Measurements from ENCODE around the gene COA8. TPM values are rescaled to one million over a fixed set of nuclear protein-coding genes. Genes with fewer than 3 reads are reported as not detected.

Gene COA8
- total and polyA plus RNA-seq, 2 of the 13 experiments (the other 11 are each of a cell fraction or from before 2014, with no cell fraction given): 10.9 to 25.1 TPM

DNA sequence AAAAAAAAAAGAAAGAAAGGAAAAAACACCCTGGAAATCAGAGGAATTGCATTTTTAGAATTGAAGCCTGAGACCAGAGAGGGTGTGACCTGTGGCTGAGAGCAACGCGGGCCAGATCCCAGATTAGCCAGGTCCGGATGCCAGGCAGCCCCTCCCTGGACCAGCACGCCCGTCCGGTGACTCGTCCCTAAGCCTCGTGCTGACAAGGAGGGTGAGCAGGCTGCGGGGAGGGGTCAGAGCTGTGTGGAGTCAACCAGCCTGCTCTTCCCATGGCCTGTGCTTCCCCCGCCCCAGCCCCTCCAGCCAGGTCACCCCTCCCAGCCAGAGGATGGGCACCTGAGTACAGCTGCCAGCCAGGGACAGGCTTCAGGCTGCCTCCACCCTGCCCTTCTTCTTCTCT, 62.1 kb downstream of the COA8 start (continued):
- TF ChIP-seq, protein P1, sequence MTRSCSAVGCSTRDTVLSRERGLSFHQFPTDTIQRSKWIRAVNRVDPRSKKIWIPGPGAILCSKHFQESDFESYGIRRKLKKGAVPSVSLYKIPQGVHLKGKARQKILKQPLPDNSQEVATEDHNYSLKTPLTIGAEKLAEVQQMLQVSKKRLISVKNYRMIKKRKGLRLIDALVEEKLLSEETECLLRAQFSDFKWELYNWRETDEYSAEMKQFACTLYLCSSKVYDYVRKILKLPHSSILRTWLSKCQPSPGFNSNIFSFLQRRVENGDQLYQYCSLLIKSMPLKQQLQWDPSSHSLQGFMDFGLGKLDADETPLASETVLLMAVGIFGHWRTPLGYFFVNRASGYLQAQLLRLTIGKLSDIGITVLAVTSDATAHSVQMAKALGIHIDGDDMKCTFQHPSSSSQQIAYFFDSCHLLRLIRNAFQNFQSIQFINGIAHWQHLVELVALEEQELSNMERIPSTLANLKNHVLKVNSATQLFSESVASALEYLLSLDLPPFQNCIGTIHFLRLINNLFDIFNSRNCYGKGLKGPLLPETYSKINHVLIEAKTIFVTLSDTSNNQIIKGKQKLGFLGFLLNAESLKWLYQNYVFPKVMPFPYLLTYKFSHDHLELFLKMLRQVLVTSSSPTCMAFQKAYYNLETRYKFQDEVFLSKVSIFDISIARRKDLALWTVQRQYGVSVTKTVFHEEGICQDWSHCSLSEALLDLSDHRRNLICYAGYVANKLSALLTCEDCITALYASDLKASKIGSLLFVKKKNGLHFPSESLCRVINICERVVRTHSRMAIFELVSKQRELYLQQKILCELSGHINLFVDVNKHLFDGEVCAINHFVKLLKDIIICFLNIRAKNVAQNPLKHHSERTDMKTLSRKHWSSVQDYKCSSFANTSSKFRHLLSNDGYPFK (CRISPR knock-in tag; IDR thresholded peaks at IDR 0.05; ENCODE audit: borderline replicate concordance): no peak
- TF ChIP-seq, protein P2, sequence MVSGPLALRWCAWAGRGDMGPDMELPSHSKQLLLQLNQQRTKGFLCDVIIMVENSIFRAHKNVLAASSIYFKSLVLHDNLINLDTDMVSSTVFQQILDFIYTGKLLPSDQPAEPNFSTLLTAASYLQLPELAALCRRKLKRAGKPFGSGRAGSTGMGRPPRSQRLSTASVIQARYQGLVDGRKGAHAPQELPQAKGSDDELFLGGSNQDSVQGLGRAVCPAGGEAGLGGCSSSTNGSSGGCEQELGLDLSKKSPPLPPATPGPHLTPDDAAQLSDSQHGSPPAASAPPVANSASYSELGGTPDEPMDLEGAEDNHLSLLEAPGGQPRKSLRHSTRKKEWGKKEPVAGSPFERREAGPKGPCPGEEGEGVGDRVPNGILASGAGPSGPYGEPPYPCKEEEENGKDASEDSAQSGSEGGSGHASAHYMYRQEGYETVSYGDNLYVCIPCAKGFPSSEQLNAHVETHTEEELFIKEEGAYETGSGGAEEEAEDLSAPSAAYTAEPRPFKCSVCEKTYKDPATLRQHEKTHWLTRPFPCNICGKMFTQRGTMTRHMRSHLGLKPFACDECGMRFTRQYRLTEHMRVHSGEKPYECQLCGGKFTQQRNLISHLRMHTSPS (CRISPR knock-in tag; IDR thresholded peaks at IDR 0.05; ENCODE audit: low read depth): no peak
- TF ChIP-seq, protein P3, sequence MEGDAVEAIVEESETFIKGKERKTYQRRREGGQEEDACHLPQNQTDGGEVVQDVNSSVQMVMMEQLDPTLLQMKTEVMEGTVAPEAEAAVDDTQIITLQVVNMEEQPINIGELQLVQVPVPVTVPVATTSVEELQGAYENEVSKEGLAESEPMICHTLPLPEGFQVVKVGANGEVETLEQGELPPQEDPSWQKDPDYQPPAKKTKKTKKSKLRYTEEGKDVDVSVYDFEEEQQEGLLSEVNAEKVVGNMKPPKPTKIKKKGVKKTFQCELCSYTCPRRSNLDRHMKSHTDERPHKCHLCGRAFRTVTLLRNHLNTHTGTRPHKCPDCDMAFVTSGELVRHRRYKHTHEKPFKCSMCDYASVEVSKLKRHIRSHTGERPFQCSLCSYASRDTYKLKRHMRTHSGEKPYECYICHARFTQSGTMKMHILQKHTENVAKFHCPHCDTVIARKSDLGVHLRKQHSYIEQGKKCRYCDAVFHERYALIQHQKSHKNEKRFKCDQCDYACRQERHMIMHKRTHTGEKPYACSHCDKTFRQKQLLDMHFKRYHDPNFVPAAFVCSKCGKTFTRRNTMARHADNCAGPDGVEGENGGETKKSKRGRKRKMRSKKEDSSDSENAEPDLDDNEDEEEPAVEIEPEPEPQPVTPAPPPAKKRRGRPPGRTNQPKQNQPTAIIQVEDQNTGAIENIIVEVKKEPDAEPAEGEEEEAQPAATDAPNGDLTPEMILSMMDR (CRISPR knock-in tag; IDR thresholded peaks at IDR 0.05): no peak
- no peak for TF ChIP-seq ZSCAN29 (CRISPR knock-in tag; conservative IDR thresholded peaks at IDR 0.05)
- TF ChIP-seq, protein P4, sequence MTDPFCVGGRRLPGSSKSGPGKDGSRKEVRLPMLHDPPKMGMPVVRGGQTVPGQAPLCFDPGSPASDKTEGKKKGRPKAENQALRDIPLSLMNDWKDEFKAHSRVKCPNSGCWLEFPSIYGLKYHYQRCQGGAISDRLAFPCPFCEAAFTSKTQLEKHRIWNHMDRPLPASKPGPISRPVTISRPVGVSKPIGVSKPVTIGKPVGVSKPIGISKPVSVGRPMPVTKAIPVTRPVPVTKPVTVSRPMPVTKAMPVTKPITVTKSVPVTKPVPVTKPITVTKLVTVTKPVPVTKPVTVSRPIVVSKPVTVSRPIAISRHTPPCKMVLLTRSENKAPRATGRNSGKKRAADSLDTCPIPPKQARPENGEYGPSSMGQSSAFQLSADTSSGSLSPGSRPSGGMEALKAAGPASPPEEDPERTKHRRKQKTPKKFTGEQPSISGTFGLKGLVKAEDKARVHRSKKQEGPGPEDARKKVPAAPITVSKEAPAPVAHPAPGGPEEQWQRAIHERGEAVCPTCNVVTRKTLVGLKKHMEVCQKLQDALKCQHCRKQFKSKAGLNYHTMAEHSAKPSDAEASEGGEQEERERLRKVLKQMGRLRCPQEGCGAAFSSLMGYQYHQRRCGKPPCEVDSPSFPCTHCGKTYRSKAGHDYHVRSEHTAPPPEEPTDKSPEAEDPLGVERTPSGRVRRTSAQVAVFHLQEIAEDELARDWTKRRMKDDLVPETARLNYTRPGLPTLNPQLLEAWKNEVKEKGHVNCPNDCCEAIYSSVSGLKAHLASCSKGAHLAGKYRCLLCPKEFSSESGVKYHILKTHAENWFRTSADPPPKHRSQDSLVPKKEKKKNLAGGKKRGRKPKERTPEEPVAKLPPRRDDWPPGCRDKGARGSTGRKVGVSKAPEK (CRISPR knock-in tag; IDR thresholded peaks at IDR 0.05; ENCODE audit: borderline replicate concordance): 0 out of 2 replicates have a peak, but pooled peaks have one; percentile 11
- TF ChIP-seq, protein P5, sequence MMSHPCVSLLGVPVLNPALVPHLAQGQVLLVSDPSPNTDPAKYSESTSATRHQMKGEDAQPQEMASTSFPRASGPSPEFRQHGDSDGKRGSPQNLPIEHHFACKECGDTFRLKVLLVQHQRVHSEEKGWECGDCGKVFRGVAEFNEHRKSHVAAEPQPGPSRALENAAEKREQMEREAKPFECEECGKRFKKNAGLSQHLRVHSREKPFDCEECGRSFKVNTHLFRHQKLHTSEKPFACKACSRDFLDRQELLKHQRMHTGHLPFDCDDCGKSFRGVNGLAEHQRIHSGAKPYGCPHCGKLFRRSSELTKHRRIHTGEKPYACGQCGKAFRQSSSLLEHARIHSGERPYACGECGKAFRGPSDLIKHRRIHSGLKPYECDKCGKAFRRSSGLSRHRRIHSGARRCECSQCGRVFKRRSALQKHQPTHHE (CRISPR knock-in tag; IDR thresholded peaks at IDR 0.05; ENCODE audit: borderline replicate concordance): no peak
- TF ChIP-seq, protein P6, sequence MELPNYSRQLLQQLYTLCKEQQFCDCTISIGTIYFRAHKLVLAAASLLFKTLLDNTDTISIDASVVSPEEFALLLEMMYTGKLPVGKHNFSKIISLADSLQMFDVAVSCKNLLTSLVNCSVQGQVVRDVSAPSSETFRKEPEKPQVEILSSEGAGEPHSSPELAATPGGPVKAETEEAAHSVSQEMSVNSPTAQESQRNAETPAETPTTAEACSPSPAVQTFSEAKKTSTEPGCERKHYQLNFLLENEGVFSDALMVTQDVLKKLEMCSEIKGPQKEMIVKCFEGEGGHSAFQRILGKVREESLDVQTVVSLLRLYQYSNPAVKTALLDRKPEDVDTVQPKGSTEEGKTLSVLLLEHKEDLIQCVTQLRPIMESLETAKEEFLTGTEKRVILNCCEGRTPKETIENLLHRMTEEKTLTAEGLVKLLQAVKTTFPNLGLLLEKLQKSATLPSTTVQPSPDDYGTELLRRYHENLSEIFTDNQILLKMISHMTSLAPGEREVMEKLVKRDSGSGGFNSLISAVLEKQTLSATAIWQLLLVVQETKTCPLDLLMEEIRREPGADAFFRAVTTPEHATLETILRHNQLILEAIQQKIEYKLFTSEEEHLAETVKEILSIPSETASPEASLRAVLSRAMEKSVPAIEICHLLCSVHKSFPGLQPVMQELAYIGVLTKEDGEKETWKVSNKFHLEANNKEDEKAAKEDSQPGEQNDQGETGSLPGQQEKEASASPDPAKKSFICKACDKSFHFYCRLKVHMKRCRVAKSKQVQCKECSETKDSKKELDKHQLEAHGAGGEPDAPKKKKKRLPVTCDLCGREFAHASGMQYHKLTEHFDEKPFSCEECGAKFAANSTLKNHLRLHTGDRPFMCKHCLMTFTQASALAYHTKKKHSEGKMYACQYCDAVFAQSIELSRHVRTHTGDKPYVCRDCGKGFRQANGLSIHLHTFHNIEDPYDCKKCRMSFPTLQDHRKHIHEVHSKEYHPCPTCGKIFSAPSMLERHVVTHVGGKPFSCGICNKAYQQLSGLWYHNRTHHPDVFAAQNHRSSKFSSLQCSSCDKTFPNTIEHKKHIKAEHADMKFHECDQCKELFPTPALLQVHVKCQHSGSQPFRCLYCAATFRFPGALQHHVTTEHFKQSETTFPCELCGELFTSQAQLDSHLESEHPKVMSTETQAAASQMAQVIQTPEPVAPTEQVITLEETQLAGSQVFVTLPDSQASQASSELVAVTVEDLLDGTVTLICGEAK (IDR thresholded peaks at IDR 0.05): no peak
- TF ChIP-seq, protein P6 (CRISPR knock-in tag; IDR thresholded peaks at IDR 0.05): no peak

Measured in HepG2 (cell line).